ENCODE results near the gene USP17L5.
A peak's percentile ranks its signal among the peaks of the same experiment; 100 is the strongest.
"Not testable (repeated sequence)": the region's sequence is repeated elsewhere in the genome, so short reads cannot be mapped to it uniquely, and the experiment has no call there.

Gene USP17L5, protein sequence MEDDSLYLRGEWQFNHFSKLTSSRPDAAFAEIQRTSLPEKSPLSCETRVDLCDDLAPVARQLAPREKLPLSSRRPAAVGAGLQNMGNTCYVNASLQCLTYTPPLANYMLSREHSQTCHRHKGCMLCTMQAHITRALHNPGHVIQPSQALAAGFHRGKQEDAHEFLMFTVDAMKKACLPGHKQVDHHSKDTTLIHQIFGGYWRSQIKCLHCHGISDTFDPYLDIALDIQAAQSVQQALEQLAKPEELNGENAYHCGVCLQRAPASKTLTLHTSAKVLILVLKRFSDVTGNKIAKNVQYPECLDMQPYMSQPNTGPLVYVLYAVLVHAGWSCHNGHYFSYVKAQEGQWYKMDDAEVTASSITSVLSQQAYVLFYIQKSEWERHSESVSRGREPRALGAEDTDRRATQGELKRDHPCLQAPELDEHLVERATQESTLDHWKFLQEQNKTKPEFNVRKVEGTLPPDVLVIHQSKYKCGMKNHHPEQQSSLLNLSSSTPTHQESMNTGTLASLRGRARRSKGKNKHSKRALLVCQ

DNA sequence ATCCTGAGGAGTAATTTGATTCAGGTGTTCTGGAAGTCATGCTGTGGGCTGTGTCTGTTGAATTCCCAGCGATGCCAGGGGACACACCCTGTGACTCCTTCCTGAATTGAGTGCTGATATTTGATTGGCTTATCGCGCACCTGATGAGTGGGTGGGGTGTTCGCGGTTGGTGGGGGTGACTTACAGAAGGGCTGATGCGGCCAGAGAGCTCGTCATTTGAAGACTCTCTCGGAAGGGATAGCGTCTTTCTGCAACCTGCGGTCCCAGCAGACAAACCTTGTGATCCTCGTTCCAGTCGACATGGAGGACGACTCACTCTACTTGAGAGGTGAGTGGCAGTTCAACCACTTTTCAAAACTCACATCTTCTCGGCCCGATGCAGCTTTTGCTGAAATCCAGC, at the start of gene USP17L5:
USP17L5 (plus strand) TSS at position 301 of the 400 bp plus-strand sequence; CDS start at position 301, 0 bp downstream.
- not testable (repeated sequence) for DNase-seq (ENCODE audit: low read depth)

DNA sequence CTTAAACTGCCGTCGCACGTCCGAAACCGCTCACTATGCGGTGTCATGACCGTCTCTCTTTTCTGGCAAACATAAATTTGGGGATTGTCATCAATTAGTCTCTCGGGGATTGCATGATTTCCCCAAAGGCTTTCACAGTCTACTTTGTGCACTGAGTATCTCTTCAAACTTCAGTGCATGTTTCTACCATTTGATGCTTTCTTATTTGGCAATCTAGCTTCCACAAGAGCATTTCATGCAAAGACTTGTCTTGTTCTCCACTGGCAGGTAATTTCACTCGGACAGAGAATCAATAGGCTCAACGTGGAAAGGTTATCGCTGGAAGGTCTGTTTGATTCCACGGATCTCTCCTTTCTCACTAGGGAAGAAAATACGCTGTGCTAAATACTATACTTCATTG, 15.0 kb upstream of the USP17L5 start:
- not testable (repeated sequence) for DNase-seq (ENCODE audit: low read depth)

GRCh38 chr4:9324865-9325264, 14.3 kb upstream of the USP17L5 start, which contains the start of gene USP17L24:
Gene USP17L24, plus strand, starts transcription at chr4:9325165. Its CDS starts 0 bp downstream, at chr4:9325165.
- DNase-seq (ENCODE audit: low read depth): not testable (repeated sequence)

GRCh38 chr4:9329611-9330010, 9.6 kb upstream of the USP17L5 start, which contains the start of gene USP17L25:
Gene USP17L25, plus strand, starts transcription at chr4:9329911. Its CDS starts 0 bp downstream, at chr4:9329911.
- DNase-seq (ENCODE audit: low read depth): not testable (repeated sequence)

GRCh38 chr4:9334358-9334757, 4.8 kb upstream of the USP17L5 start, which contains the start of gene USP17L26:
Gene USP17L26, plus strand, starts transcription at chr4:9334658. Its CDS starts 0 bp downstream, at chr4:9334658.
- not testable (repeated sequence) for DNase-seq (ENCODE audit: low read depth)

- not testable (repeated sequence) for DNase-seq (ENCODE audit: low read depth)
Observed at GRCh38 chr4:9343848-9344247, 4.6 kb downstream of the USP17L5 start, which contains the start of gene USP17L27. Gene USP17L27, plus strand, starts transcription at chr4:9344148. Its CDS starts 0 bp downstream, at chr4:9344148.

DNA sequence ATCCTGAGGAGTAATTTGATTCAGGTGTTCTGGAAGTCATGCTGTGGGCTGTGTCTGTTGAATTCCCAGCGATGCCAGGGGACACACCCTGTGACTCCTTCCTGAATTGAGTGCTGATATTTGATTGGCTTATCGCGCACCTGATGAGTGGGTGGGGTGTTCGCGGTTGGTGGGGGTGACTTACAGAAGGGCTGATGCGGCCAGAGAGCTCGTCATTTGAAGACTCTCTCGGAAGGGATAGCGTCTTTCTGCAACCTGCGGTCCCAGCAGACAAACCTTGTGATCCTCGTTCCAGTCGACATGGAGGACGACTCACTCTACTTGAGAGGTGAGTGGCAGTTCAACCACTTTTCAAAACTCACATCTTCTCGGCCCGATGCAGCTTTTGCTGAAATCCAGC, 9.4 kb downstream of the USP17L5 start, which contains the start of gene USP17L28:
USP17L28 (plus strand) TSS at position 301 of the 400 bp plus-strand sequence; CDS start at position 301, 0 bp downstream.
- not testable (repeated sequence) for DNase-seq (ENCODE audit: low read depth)

DNA sequence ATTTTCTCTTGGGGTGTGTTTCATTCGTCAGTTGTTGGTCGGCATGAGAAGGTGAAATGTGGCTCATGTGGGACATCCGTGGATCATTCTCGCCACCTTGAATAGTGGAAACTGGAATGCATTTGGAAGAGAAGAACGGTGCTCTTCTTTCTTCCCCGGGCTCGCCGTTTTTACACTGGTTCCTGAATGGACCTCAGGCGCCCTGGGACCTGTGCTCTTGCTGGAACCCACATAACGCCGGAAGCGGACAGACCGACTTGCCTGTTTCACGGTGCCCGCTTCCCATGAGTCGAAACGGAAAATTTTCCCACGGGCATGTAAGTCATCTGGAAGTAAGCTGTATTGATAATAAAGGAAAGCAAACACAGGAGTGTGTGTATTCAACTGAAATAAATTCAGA, 11.7 kb downstream of the USP17L5 start:
- DNase-seq (ENCODE audit: low read depth): not testable (repeated sequence)

DNA sequence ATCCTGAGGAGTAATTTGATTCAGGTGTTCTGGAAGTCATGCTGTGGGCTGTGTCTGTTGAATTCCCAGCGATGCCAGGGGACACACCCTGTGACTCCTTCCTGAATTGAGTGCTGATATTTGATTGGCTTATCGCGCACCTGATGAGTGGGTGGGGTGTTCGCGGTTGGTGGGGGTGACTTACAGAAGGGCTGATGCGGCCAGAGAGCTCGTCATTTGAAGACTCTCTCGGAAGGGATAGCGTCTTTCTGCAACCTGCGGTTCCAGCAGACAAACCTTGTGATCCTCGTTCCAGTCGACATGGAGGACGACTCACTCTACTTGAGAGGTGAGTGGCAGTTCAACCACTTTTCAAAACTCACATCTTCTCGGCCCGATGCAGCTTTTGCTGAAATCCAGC, 14.1 kb downstream of the USP17L5 start, which contains the start of gene USP17L29:
USP17L29 (plus strand) TSS at position 301 of the 400 bp plus-strand sequence; CDS start at position 301, 0 bp downstream.
- not testable (repeated sequence) for DNase-seq (ENCODE audit: low read depth)

GRCh38 chr4:9362829-9363228, 23.6 kb downstream of the USP17L5 start, which contains the start of gene USP17L30:
Gene USP17L30, plus strand, starts transcription at chr4:9363129. Its CDS starts 0 bp downstream, at chr4:9363129.
- DNase-seq (ENCODE audit: low read depth): not testable (repeated sequence)

DNA sequence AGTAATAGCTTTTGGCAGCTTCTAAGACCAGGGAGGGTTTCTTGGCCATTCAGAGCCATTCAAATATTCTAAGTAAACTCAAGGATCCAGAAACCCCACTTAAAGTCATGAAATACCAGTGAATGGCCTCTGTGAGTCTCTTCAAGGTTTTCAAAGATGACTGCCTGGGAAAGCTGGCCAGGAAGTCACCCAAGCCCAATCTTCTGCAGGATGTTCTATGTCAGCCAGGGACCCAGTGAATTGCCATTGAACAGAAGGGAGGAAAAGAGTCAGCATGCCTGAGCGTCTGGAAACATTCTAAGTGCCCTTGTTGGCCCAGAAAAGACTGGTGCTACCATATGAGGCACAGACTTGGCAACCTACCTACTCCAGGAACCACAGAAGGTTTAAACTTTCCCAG, 40.7 kb downstream of the USP17L5 start:
- not testable (repeated sequence) for DNase-seq (ENCODE audit: low read depth)

GRCh38 chr4:9381012-9381534, 41.9 kb downstream of the USP17L5 start:
- DNase-seq (ENCODE audit: low read depth): peak; percentile 19

GRCh38 chr4:9384126-9384525, 44.9 kb downstream of the USP17L5 start:
- DNase-seq (ENCODE audit: low read depth): no peak

GRCh38 chr4:9389001-9389400, 49.8 kb downstream of the USP17L5 start:
- DNase-seq (ENCODE audit: low read depth): not testable (repeated sequence)
